Measurements from ENCODE around the gene ITGA4.

Gene ITGA4

GRCh38 chr2:181576431-181576830 is 119.2 kb downstream of the ITGA4 start:
- no peak for DNase-seq

GRCh38 chr2:181578829-181579228 is 121.6 kb downstream of the ITGA4 start:
- no peak for DNase-seq

GRCh38 chr2:181581534-181581933 is 124.3 kb downstream of the ITGA4 start:
- DNase-seq = no peak

- DNase-seq = no peak
These were observed 128.5 kb downstream of the ITGA4 start for GRCh38 chr2:181585732-181586131.

Data from inflammatory macrophage treated with lipopolysaccharide for 4 hours (primary cell).